A549 (cell line): Measurements from ENCODE around the gene EHD2. TPM values are rescaled to one million over a fixed set of nuclear protein-coding genes. Genes with fewer than 3 reads are reported as not detected.

ENCODE experiments used
- ATAC-seq, 2 experiments: fragments of 200-7000 bp in 1 of 2; fragments of >200 bp in 1 of 2; cut with Nextera tagmentation in 1 of 2; cut with Tn5 transposase in 1 of 2; 3 replicates each; pipeline versions ENCODE4 v1.8.0 to v1.9.1; 2018 to 2020; ENCODE audit warnings: mild to moderate bottlenecking in 1 of 2, moderate library complexity in 1 of 2
- CTCF ChIA-PET: fragments of 300-600 bp; sonication (Branson Sonifier 250); formaldehyde crosslinking; extraction: SDS; loops from one replicate; lab custom pipeline; 2021; ENCODE audit warnings: antibody characterized with exemption, inconsistent platforms; lab: Yijun Ruan, JAX
- POLR2A ChIA-PET: fragments of 350-600 bp; formaldehyde crosslinking; extraction: SDS; loops from one replicate; lab custom pipeline; 2021; ENCODE audit warnings: antibody characterized with exemption, inconsistent platforms; lab: Yijun Ruan, JAX
- DNase-seq, 2 experiments: peaks; one replicate each; pipeline versions ENCODE4 v3.0.0 to v3.0.0-alpha.2; 2011 to 2016; ENCODE audit warnings: low read depth in 1 of 2, low spot score in 1 of 2
- FAIRE-seq: peaks from 2 replicates; lab custom pipeline; 2011; peaks lifted over from hg19 to GRCh38; lab: Jason Lieb, UNC
- H3K27ac ChIP-seq, 2 experiments: fragments of >200 bp; sonication (Bioruptor Twin); formaldehyde crosslinking; 3 replicates each; pipeline ENCODE4 v1.5.1; 2016 to 2017
- H3K4me1 ChIP-seq: fragments of >200 bp; sonication (Bioruptor Twin); formaldehyde crosslinking; 3 replicates; pipeline ENCODE4 v1.6.1; 2016
- H3K4me2 ChIP-seq: fragments of >200 bp; sonication (Bioruptor Twin); formaldehyde crosslinking; 3 replicates; pipeline ENCODE4 v1.6.1; 2016
- H3K4me3 ChIP-seq: fragments of >200 bp; sonication (Bioruptor Twin); formaldehyde crosslinking; 3 replicates; pipeline ENCODE4 v1.5.1; 2016
- H3K9me3 ChIP-seq: fragments of >200 bp; sonication (Bioruptor Twin); formaldehyde crosslinking; 3 replicates; pipeline ENCODE4 v1.6.1; 2016
- ATOH8 ChIP-seq: fragments of 250-450 bp; sonication (Bioruptor Pico); IDR thresholded peaks from 2 replicates; pipeline ENCODE4 v1.5.0; 2020; ENCODE audit warnings: low read depth, mild to moderate bottlenecking, moderate library complexity
- BCL3 ChIP-seq: fragments of >200 bp; sonication (Bioruptor Twin); formaldehyde crosslinking; IDR thresholded peaks from 3 replicates; pipeline ENCODE4 v1.6.1; 2016
- CHD4 ChIP-seq: fragments of 200-600 bp; sonication (generic); IDR thresholded peaks from 2 replicates; pipeline ENCODE4 v1.6.1; 2016; ENCODE audit warnings: antibody characterized with exemption, mild to moderate bottlenecking, borderline replicate concordance
- ELK1 ChIP-seq: fragments of 150-350 bp; IDR thresholded peaks from 2 replicates; pipeline ENCODE4 v1.6.1; 2014; ENCODE audit warnings: low read depth, mild to moderate bottlenecking, low read length
- FOSB ChIP-seq: fragments of 250-450 bp; sonication (Bioruptor Pico); IDR thresholded peaks from 2 replicates; pipeline ENCODE4 v1.5.0; 2020; ENCODE audit warnings: mild to moderate bottlenecking, moderate library complexity
- HES2 ChIP-seq: fragments of >200 bp; sonication (Bioruptor Twin); formaldehyde crosslinking; IDR thresholded peaks from 2 replicates; pipeline ENCODE4 v1.6.1; 2016
- HMGXB4 ChIP-seq: fragments of 250-450 bp; sonication (Bioruptor Pico); IDR thresholded peaks from 2 replicates; pipeline ENCODE4 v1.5.0; 2021; ENCODE audit warnings: mild to moderate bottlenecking, moderate library complexity, borderline replicate concordance
- MAFK ChIP-seq: fragments of 450-650 bp; IDR thresholded peaks from 2 replicates; pipeline ENCODE4 v1.6.1; 2014; ENCODE audit not compliant: partially characterized antibody
- POLR2A ChIP-seq: IDR thresholded peaks from 2 replicates; pipeline ENCODE4 v1.6.1; 2012; ENCODE audit warnings: mild to moderate bottlenecking, low read length
- REST ChIP-seq: fragments of 200-600 bp; sonication (generic); IDR thresholded peaks from 2 replicates; pipeline ENCODE4 v1.6.1; 2016; ENCODE audit warnings: antibody characterized with exemption, mild to moderate bottlenecking, moderate library complexity
- TP53 ChIP-seq: fragments of 250-450 bp; sonication (Bioruptor Pico); IDR thresholded peaks from 2 replicates; pipeline ENCODE4 v1.5.0; 2021; ENCODE audit warnings: mild to moderate bottlenecking, moderate library complexity
- ZC3H11A ChIP-seq: fragments of 450-650 bp; IDR thresholded peaks from 2 replicates; pipeline ENCODE4 v1.6.1; 2014; ENCODE audit warnings: antibody characterized with exemption, mild to moderate bottlenecking
- WGBS: methylation state at CpG from one replicate; pipeline ENCODE4 v1.1.6; 2017; ENCODE audit errors: missing lambda C conversion rate; 5-methylcytosine and 5-hydroxymethylcytosine counted together
- polyA plus RNA-seq, 4 experiments: library from polyadenylated mRNA; depleted of rRNA in 3 of 4; stranded (reverse); fragments of >200 nt; fragmentation: RNase III in 1 of 4; extraction: RNeasy Plus Mini Kit Qiagen cat#74134 plus additional on column Dnase treatment in 1 of 4; gene quantifications; 2 replicates in 3 of 4; 3 replicates in 1 of 4; pipeline ENCODE4 v1.2.3, GENCODE V29; 2011 to 2017

Gene EHD2
- polyA plus RNA-seq, 2 of the 4 experiments (the other 2 are of a cell fraction): 32.3 to 105 TPM

- ChIA-PET POLR2A (interaction anchor here (1.2 to 1.4 kb wide), 2 partner anchors 12 to 28 kb away, joined by 3 to 4 read pairs; partner anchors contain the start of gene EHD2), CTCF (interaction anchor here (0.7 to 42.0 kb wide), 9 partner anchors 11 to 531 kb away, joined by 3 to 1389 read pairs (median 5); partner anchors contain the start of genes EHD2 and NAPA)
- 94% methylated on average over 45 of the region's 48 CpGs for WGBS
Measured at GRCh38 chr19:47740866-47741519, 27.8 kb downstream of the EHD2 start.

GRCh38 chr19:47741544-47742140 lies 28.4 kb downstream of the EHD2 start:
- TF ChIP-seq FOSB (no peak), CHD4 (peak; percentile 24; the same call in 1 of the 2 replicates)
- H3K4me3 ChIP-seq: no peak overlapping the region
- FAIRE-seq: no peak
- peak overlapping the region; percentile 95 to 96; a peak in 5 of 6 replicates for H3K27ac ChIP-seq
- WGBS: 93% methylated on average over 15 of the region's 15 CpGs
- no peak for ATAC-seq
- H3K4me2 ChIP-seq: no peak overlapping the region
- ChIA-PET POLR2A (interaction anchor here (1.2 kb wide), 1 partner anchor 29 kb away, joined by 4 read pairs; the partner anchor contains the start of gene EHD2), CTCF (interaction anchor here (1.2 to 42.0 kb wide), 6 partner anchors 12 to 305 kb away, joined by 3 to 1389 read pairs (median 14); partner anchors contain the start of genes EHD2 and NAPA)
- no peak for DNase-seq
- H3K9me3 ChIP-seq: no peaks in the 10 kb centered on the region
- peaks cover 28% of the 10 kb centered on the region for H3K4me1 ChIP-seq

More at GRCh38 chr19:47740866-47741519, 27.8 kb downstream of the EHD2 start:
- ATAC-seq (no peak), DNase-seq (no peak), FAIRE-seq (no peak)
- Histone ChIP-seq H3K4me2 (no peak overlapping the region), H3K4me3 (no peak overlapping the region), H3K9me3 (no peaks in the 10 kb centered on the region), H3K4me1 (peaks cover 23% of the 10 kb centered on the region), H3K27ac (0 out of 6 replicates have a peak overlapping the region, but pooled peaks of 1 of the 2 experiments have one; percentile 3)
- TF ChIP-seq TP53 (no peak), ATOH8 (no peak)

GRCh38 chr19:47742634-47743033 lies 29.4 kb downstream of the EHD2 start:
- Histone ChIP-seq H3K9me3 (no peaks in the 10 kb centered on the region), H3K4me2 (peak overlapping the region; percentile 72), H3K4me3 (peak overlapping the region; percentile 39; the same call in 2 of the 3 replicates), H3K4me1 (peaks cover 33% of the 10 kb centered on the region), H3K27ac (peak overlapping the region; percentile 95 to 96)
- FAIRE-seq (no peak), DNase-seq (no peak), ATAC-seq (peak in 1 of 2 experiments; percentile 3; a peak in 1 of 6 replicates)
- CTCF ChIA-PET: interaction anchor here (0.7 to 42.0 kb wide), 17 partner anchors 8 to 307 kb away, joined by 3 to 1389 read pairs (median 6); partner anchors contain the start of gene EHD2
- POLR2A ChIA-PET: interaction anchor here (1.0 to 4.5 kb wide), 4 partner anchors 9 to 30 kb away, joined by 3 to 69 read pairs (median 12); partner anchors contain the start of gene EHD2
- TF ChIP-seq HMGXB4 (CRISPR knock-in tag): no peak
- TF ChIP-seq ZC3H11A: no peak
- no peak for TF ChIP-seq POLR2A
- no peak for TF ChIP-seq TP53
- no peak for TF ChIP-seq BCL3
- TF ChIP-seq ELK1: no peak
- no peak for TF ChIP-seq HES2
- TF ChIP-seq REST: no peak
- no peak for TF ChIP-seq MAFK
- WGBS: 43% methylated on average over 13 of the region's 13 CpGs
